Measurements from ENCODE around the gene RBM23. TPM values are rescaled to one million over a fixed set of nuclear protein-coding genes. Genes with fewer than 3 reads are reported as not detected.

The RBM23 gene
- total RNA-seq, 1 experiment from 2014 or later = 78.9 TPM

DNA sequence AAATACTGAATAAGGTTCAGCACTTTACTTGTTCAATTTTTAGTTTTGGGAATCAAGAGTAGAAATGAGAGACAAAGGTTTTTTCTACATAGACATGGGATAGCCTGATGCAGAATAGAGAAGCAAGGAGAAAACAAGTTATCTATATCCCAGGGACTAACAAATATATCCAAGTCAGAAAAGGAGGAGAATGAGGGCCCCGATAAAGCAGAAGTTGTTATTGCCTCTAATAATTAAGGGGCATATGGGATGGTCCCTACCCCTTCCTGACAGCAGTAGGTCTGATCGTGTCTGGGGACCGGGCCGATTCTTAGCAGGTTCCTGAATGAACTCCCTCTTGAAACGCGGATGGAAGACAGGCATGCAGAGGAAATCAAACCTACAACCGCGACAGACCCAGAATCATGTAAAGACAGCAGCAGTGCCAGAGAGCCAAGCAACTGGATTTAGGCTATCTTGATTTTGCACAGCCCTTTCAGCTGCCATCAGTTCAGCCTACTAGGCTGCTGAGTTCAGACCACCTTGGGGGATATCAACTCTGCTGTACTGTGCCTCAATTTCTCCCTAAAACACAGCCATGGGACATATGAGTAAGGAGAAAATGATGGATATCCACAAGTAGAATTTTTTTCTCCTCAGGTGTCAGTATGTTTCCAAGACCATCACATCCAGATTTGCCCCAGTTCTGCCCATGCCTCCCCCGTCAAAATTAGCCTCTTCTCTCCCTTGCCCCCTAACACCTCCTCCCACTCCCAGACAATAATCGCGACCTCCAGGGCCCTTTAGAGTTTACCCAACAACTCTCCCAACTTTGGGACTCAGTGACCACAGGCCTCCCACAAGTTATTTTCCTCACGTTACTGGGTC, 9.5 kb upstream of the RBM23 start:
- H3K4me1 ChIP-seq (ENCODE audit: insufficient read depth, low read length) = peaks cover 30% of the 10 kb centered on the region
- no peak for TF ChIP-seq EZH2 (IDR thresholded peaks at IDR 0.05; ENCODE audit: low read length, unreplicated experiment)
- TF ChIP-seq, protein P1, sequence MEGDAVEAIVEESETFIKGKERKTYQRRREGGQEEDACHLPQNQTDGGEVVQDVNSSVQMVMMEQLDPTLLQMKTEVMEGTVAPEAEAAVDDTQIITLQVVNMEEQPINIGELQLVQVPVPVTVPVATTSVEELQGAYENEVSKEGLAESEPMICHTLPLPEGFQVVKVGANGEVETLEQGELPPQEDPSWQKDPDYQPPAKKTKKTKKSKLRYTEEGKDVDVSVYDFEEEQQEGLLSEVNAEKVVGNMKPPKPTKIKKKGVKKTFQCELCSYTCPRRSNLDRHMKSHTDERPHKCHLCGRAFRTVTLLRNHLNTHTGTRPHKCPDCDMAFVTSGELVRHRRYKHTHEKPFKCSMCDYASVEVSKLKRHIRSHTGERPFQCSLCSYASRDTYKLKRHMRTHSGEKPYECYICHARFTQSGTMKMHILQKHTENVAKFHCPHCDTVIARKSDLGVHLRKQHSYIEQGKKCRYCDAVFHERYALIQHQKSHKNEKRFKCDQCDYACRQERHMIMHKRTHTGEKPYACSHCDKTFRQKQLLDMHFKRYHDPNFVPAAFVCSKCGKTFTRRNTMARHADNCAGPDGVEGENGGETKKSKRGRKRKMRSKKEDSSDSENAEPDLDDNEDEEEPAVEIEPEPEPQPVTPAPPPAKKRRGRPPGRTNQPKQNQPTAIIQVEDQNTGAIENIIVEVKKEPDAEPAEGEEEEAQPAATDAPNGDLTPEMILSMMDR (conservative IDR thresholded peaks at IDR 0.05; ENCODE audit: low read depth, low read length) = no peak
- no peak for TF ChIP-seq EZH2phosphoT487 (IDR thresholded peaks at IDR 0.05; ENCODE audit: borderline replicate concordance, low read length)
- CTCF ChIA-PET = interaction anchor here (1.2 to 2.1 kb wide), 4 partner anchors 10 to 58 kb away, joined by 11 to 18 read pairs (median 16); partner anchors contain the start of genes AJUBA and HAUS4

GRCh38 chr14:22926316-22926715, 7.4 kb upstream of the RBM23 start:
- no peaks in the 10 kb centered on the region for H3K9me3 ChIP-seq (ENCODE audit: low read length)
- no peaks in the 10 kb centered on the region for H3K9me2 ChIP-seq (replicated peaks; ENCODE audit: low read length)
- peak overlapping the region; percentile 90 for H3K4me3 ChIP-seq (ENCODE audit: low read length)
- ATAC-seq (peak; percentile 34), DNase-seq (peak; percentile 91)
- peaks cover 36% of the 10 kb centered on the region for H3K36me3 ChIP-seq (ENCODE audit: low read depth, low read length)
- TF ChIP-seq EZH2phosphoT487 (IDR thresholded peaks at IDR 0.05; ENCODE audit: borderline replicate concordance, low read length) (no peak), EZH2 (IDR thresholded peaks at IDR 0.05; ENCODE audit: low read length, unreplicated experiment) (no peak)
- TF ChIP-seq, protein P1 (conservative IDR thresholded peaks at IDR 0.05; ENCODE audit: low read depth, low read length) = no peak
- H2AFZ ChIP-seq (ENCODE audit: low read length) = no peak overlapping the region
- H3K4me1 ChIP-seq (ENCODE audit: insufficient read depth, low read length) = peaks cover 45% of the 10 kb centered on the region
- no TSS peak for BruUV-seq (replicated peaks)
- peaks cover 50% of the 10 kb centered on the region for H3K79me2 ChIP-seq (ENCODE audit: low read length)
- no peaks in the 10 kb centered on the region for H4K20me1 ChIP-seq (ENCODE audit: low read length)
- POLR2A ChIA-PET (ENCODE audit: unreplicated experiment) = no interaction called here
- H3K27me3 ChIP-seq (ENCODE audit: low read length) = no peaks in the 10 kb centered on the region
- H3K4me2 ChIP-seq (ENCODE audit: low read length) = peak overlapping the region; percentile 93
- intact Hi-C loops (cut with micrococcal nuclease) = loop anchor here (5.0 kb wide), 1 partner anchor 54 kb away; the partner anchor contains the start of gene LRP10
- CTCF ChIA-PET = no interaction called here
- H3K27ac ChIP-seq (ENCODE audit: low read length) = peak overlapping the region; percentile 33
- H3F3A ChIP-seq (ENCODE audit: low read length, unreplicated experiment) = no peaks in the 10 kb centered on the region
- H3K9ac ChIP-seq (ENCODE audit: low read length) = no peak overlapping the region

More for the DNA sequence above, 9.5 kb upstream of the RBM23 start:
- Histone ChIP-seq H2AFZ (ENCODE audit: low read length) (peak overlapping the region; percentile 65), H3K27me3 (ENCODE audit: low read length) (no peaks in the 10 kb centered on the region), H3K27ac (ENCODE audit: low read length) (peak overlapping the region; percentile 54), H4K20me1 (ENCODE audit: low read length) (no peaks in the 10 kb centered on the region), H3F3A (ENCODE audit: low read length, unreplicated experiment) (no peaks in the 10 kb centered on the region), H3K9ac (ENCODE audit: low read length) (peak overlapping the region; percentile 96), H3K36me3 (ENCODE audit: low read depth, low read length) (peaks cover 21% of the 10 kb centered on the region), H3K4me3 (ENCODE audit: low read length) (peak overlapping the region; percentile 90), H3K9me2 (replicated peaks; ENCODE audit: low read length) (no peaks in the 10 kb centered on the region), H3K4me2 (ENCODE audit: low read length) (peak overlapping the region; percentile 93), H3K79me2 (ENCODE audit: low read length) (peaks cover 50% of the 10 kb centered on the region), H3K9me3 (ENCODE audit: low read length) (no peaks in the 10 kb centered on the region)
- intact Hi-C loops (cut with micrococcal nuclease) = loop anchor here (1.0 to 5.0 kb wide), 2 partner anchors 9 to 56 kb away; partner anchors contain the start of genes LRP10 and RBM23
- DNase-seq (peak; percentile 19), ATAC-seq (no peak)
- TSS peak; percentile 25 for BruUV-seq (replicated peaks)
- POLR2A ChIA-PET (ENCODE audit: unreplicated experiment) = interaction anchor here (1.0 kb wide), 1 partner anchor 9 kb away, joined by 3 read pairs; no protein-coding TSS in a partner anchor

Measured in PC-3 (cell line).